Liver (tissue), 9 donors: ENCODE data around the gene ING3. TPM values are rescaled to one million over a fixed set of nuclear protein-coding genes. Genes with fewer than 3 reads are reported as not detected.

Experiments used
- DNase-seq: peaks from one replicate; pipeline ENCODE4 v3.0.0-alpha.2; 2017; ENCODE audit warnings: low spot score
- H3K27ac ChIP-seq, 2 donors: one replicate each; pipeline ENCODE4 v1.7.0; 2013; ENCODE audit warnings: inconsistent platforms in 2 of 2, low read length in 2 of 2, control low read depth in 1 of 2, low read depth in 1 of 2, mild to moderate bottlenecking in 1 of 2
- H3K27me3 ChIP-seq, 4 donors: one replicate each; pipeline versions ENCODE4 v1.6.1 to v1.7.0; 2013; ENCODE audit warnings: low read length in 3 of 4, inconsistent platforms in 1 of 4, mild to moderate bottlenecking in 1 of 4, moderate library complexity in 1 of 4; ENCODE audit not compliant: control insufficient read depth in 4 of 4, insufficient read depth in 4 of 4
- H3K36me3 ChIP-seq, 4 donors: one replicate each; pipeline versions ENCODE4 v1.6.1 to v1.7.0; 2013; ENCODE audit warnings: low read length in 3 of 4, mild to moderate bottlenecking in 3 of 4, low read depth in 1 of 4, moderate library complexity in 1 of 4; ENCODE audit not compliant: control insufficient read depth in 4 of 4, insufficient read depth in 3 of 4
- H3K4me1 ChIP-seq, 4 donors: one replicate each; pipeline versions ENCODE4 v1.6.1 to v1.7.0; 2013; ENCODE audit warnings: low read length in 3 of 4, mild to moderate bottlenecking in 3 of 4, moderate library complexity in 1 of 4; ENCODE audit not compliant: control insufficient read depth in 4 of 4, insufficient read depth in 4 of 4
- H3K4me3 ChIP-seq, 3 donors: one replicate each; pipeline versions ENCODE4 v1.6.1 to v1.7.0; 2013; ENCODE audit warnings: low read length in 3 of 3, control low read depth in 1 of 3, low read depth in 1 of 3, mild to moderate bottlenecking in 1 of 3
- H3K9ac ChIP-seq, 2 donors: one replicate each; pipeline ENCODE4 v1.7.0; 2013; ENCODE audit warnings: low read length in 2 of 2, mild to moderate bottlenecking in 2 of 2, moderate library complexity in 2 of 2, control low read depth in 1 of 2, low read depth in 1 of 2
- H3K9me3 ChIP-seq, 4 donors: one replicate each; pipeline versions ENCODE4 v1.6.1 to v1.7.0; 2013; ENCODE audit warnings: low read length in 3 of 4; ENCODE audit not compliant: control insufficient read depth in 4 of 4
- ATF3 ChIP-seq: IDR thresholded peaks from 2 replicates; pipeline ENCODE4 v1.6.1; 2016; ENCODE audit warnings: antibody characterized with exemption
- CTCF ChIP-seq: fragments of 150-350 bp; IDR thresholded peaks from 2 replicates; pipeline ENCODE4 v1.5.1; 2017; ENCODE audit warnings: improper control_type of control experiment, low read depth, low read length; ENCODE audit not compliant: missing input control
- EGR1 ChIP-seq, 2 donors: IDR thresholded peaks; 2 replicates each; pipeline ENCODE4 v1.6.1; 2016 to 2018; ENCODE audit warnings: antibody characterized with exemption in 2 of 2, low read depth in 2 of 2
- FOXA1 ChIP-seq: IDR thresholded peaks from 2 replicates; pipeline ENCODE4 v1.6.1; 2016; ENCODE audit warnings: antibody characterized with exemption
- FOXA2 ChIP-seq: IDR thresholded peaks from 2 replicates; pipeline ENCODE4 v1.6.1; 2016; ENCODE audit warnings: antibody characterized with exemption
- GABPA ChIP-seq, 2 donors: IDR thresholded peaks in 1 of 2; conservative IDR thresholded peaks in 1 of 2; 2 replicates each; pipeline ENCODE4 v1.6.1; 2016; ENCODE audit warnings: antibody characterized with exemption in 2 of 2, mild to moderate bottlenecking in 1 of 2, moderate library complexity in 1 of 2
- HNF4A ChIP-seq, 2 donors: conservative IDR thresholded peaks; 2 replicates each; pipeline ENCODE4 v1.6.1; 2016; ENCODE audit warnings: antibody characterized with exemption in 2 of 2, mild to moderate bottlenecking in 2 of 2
- HNF4G ChIP-seq: IDR thresholded peaks from 2 replicates; pipeline ENCODE4 v1.6.1; 2016; ENCODE audit warnings: antibody characterized with exemption
- JUND ChIP-seq, 2 donors: IDR thresholded peaks; 2 replicates each; pipeline ENCODE4 v1.6.1; 2016; ENCODE audit warnings: antibody characterized with exemption in 2 of 2
- MAX ChIP-seq: IDR thresholded peaks from 2 replicates; pipeline ENCODE4 v1.6.1; 2016; ENCODE audit warnings: antibody characterized with exemption
- NR2F2 ChIP-seq: IDR thresholded peaks from 2 replicates; pipeline ENCODE4 v1.6.1; 2016; ENCODE audit warnings: antibody characterized with exemption
- RAD21 ChIP-seq, 2 donors: IDR thresholded peaks; 2 replicates each; pipeline ENCODE4 v1.6.1; 2016; ENCODE audit warnings: antibody characterized with exemption in 2 of 2, mild to moderate bottlenecking in 2 of 2
- REST ChIP-seq: IDR thresholded peaks from 2 replicates; pipeline ENCODE4 v1.6.1; 2016; ENCODE audit warnings: antibody characterized with exemption, mild to moderate bottlenecking
- RXRA ChIP-seq, 2 donors: IDR thresholded peaks; 2 replicates each; pipeline ENCODE4 v1.6.1; 2017 to 2018; ENCODE audit warnings: antibody characterized with exemption in 2 of 2, mild to moderate bottlenecking in 1 of 2
- SP1 ChIP-seq: IDR thresholded peaks from 2 replicates; pipeline ENCODE4 v1.6.1; 2018; ENCODE audit warnings: antibody characterized with exemption, mild to moderate bottlenecking
- TAF1 ChIP-seq: conservative IDR thresholded peaks from 2 replicates; pipeline ENCODE4 v1.6.1; 2016; ENCODE audit warnings: antibody characterized with exemption, mild to moderate bottlenecking
- YY1 ChIP-seq: IDR thresholded peaks from 2 replicates; pipeline ENCODE4 v1.6.1; 2016; ENCODE audit warnings: antibody characterized with exemption, mild to moderate bottlenecking
- ZBTB33 ChIP-seq: IDR thresholded peaks from 2 replicates; pipeline ENCODE4 v1.6.1; 2016; ENCODE audit warnings: antibody characterized with exemption
- WGBS: extraction: QIAGEN DNeasy Blood & Tissue Kit; methylation state at CpG from one replicate; pipeline ENCODE4 v1.1.7; 2013; 5-methylcytosine and 5-hydroxymethylcytosine counted together
- polyA plus RNA-seq, 2 donors: library from polyadenylated mRNA; stranded (reverse) in 1 of 2; unstranded in 1 of 2; fragments of 200-250 nt in 1 of 2; fragments of >200 nt in 1 of 2; fragmentation: Nextera tagmentation in 1 of 2; extraction: Ambion mirVana in 1 of 2; gene quantifications; one replicate each; pipeline versions ENCODE4 v1.2.1 to v1.2.3, GENCODE V29; 2013 to 2015
- total RNA-seq, 2 donors: library from RNA; depleted of rRNA; stranded (reverse); fragments of >200 nt; gene quantifications; one replicate each; pipeline ENCODE4 v1.2.3, GENCODE V29; 2014
- donor health status: healthy.
- donor health status: healthy.
- donor health status: healthy.
- donor health status: healthy.
- donor health status: healthy.

Gene ING3
- total and polyA plus RNA-seq, 4 donors, result 3.8 to 14.0 (median 10.9) TPM

GRCh38 chr7:120959929-120960484, 9.4 kb downstream of the ING3 start:
- DNase-seq, result no peak
- Histone ChIP-seq H3K4me1 (no peaks in the 10 kb centered on the region), H3K27me3 (no peaks in the 10 kb centered on the region), H3K9me3 (no peaks in the 10 kb centered on the region), H3K9ac (no peak overlapping the region), H3K27ac (no peak overlapping the region), H3K4me3 (no peak overlapping the region), H3K36me3 (peaks cover 2 to 35% (median 20%) of the 10 kb centered on the region in 4 donors)
- 96% methylated on average over 8 of the region's 8 CpGs for WGBS
- TF ChIP-seq HNF4A (conservative IDR thresholded peaks at IDR 0.05) (no peak), YY1 (no peak), CTCF (no peak), ZBTB33 (no peak), TAF1 (no peak), EGR1 (IDR thresholded peaks at IDR 0.05; ENCODE audit: low read depth in 2 of 2) (no peak), SP1 (no peak), HNF4G (no peak), JUND (IDR thresholded peaks at IDR 0.05) (no peak), REST (no peak), FOXA2 (no peak), RXRA (IDR thresholded peaks at IDR 0.05) (no peak), GABPA (IDR thresholded peaks at IDR 0.05 in 1 of 2, conservative IDR thresholded peaks at IDR 0.05 in 1 of 2) (no peak), ATF3 (no peak)

- Histone ChIP-seq H3K4me3 (no peak overlapping the region), H3K4me1 (no peaks in the 10 kb centered on the region), H3K27me3 (no peaks in the 10 kb centered on the region), H3K9ac (no peak overlapping the region), H3K36me3 (peaks cover 2 to 29% (median 16%) of the 10 kb centered on the region in 4 donors), H3K9me3 (no peaks in the 10 kb centered on the region), H3K27ac (no peak overlapping the region)
- 90% methylated on average over 1 of the region's 1 CpG for WGBS
- DNase-seq, result no peak
- TF ChIP-seq RAD21 (IDR thresholded peaks at IDR 0.05) (no peak), HNF4A (conservative IDR thresholded peaks at IDR 0.05) (no peak), MAX (no peak), REST (no peak), JUND (IDR thresholded peaks at IDR 0.05) (no peak), SP1 (no peak), HNF4G (no peak), FOXA1 (no peak), CTCF (no peak), GABPA (IDR thresholded peaks at IDR 0.05 in 1 of 2, conservative IDR thresholded peaks at IDR 0.05 in 1 of 2) (no peak), EGR1 (IDR thresholded peaks at IDR 0.05; ENCODE audit: low read depth in 2 of 2) (no peak), NR2F2 (no peak), FOXA2 (no peak)
Measured at GRCh38 chr7:120960714-120961113, 10.1 kb downstream of the ING3 start.
